Esophagus muscularis mucosa (tissue), 4 donors: Measurements from ENCODE around the gene DHPS. TPM values are rescaled to one million over a fixed set of nuclear protein-coding genes. Genes with fewer than 3 reads are reported as not detected.

Source experiments
- DNase-seq: peaks from one replicate; pipeline ENCODE4 v3.0.0-alpha.2; 2017; ENCODE audit errors: extremely low spot score
- H3K27ac ChIP-seq, 4 donors: fragments of 200-600 bp; sonication (generic); replicated peaks in 1 of 4; 1 replicate in 3 of 4; 2 replicates in 1 of 4; pipeline ENCODE4 v1.5.1; 2016 to 2019; ENCODE audit warnings: mild to moderate bottlenecking in 1 of 4
- H3K27me3 ChIP-seq, 4 donors: fragments of 200-600 bp; sonication (generic); one replicate each; pipeline versions ENCODE4 v1.5.1 to v1.6.0; 2016 to 2019
- H3K36me3 ChIP-seq, 4 donors: fragments of 200-600 bp; sonication (generic); one replicate each; pipeline ENCODE4 v1.5.1; 2016 to 2019
- H3K4me1 ChIP-seq, 4 donors: fragments of 200-600 bp; sonication (generic); one replicate each; pipeline ENCODE4 v1.5.1; 2016 to 2019
- H3K4me3 ChIP-seq, 4 donors: fragments of 200-600 bp; sonication (generic); 1 replicate in 2 of 4; 2 replicates in 2 of 4; pipeline ENCODE4 v1.5.1; 2016 to 2019; ENCODE audit warnings: mild to moderate bottlenecking in 4 of 4, moderate library complexity in 1 of 4
- H3K9me3 ChIP-seq, 4 donors: fragments of 200-600 bp; sonication (generic); 1 replicate in 3 of 4; 2 replicates in 1 of 4; pipeline ENCODE4 v1.5.1; 2016 to 2019
- CTCF ChIP-seq, 3 experiments: fragments of 200-600 bp in 2 of 3; fragments of 450-650 bp in 1 of 3; sonication (generic) in 2 of 3; IDR thresholded peaks; one replicate each; pipeline ENCODE4 v1.5.1; 2017 to 2019; ENCODE audit warnings: antibody characterized with exemption in 3 of 3, mild to moderate bottlenecking in 2 of 3, moderate library complexity in 1 of 3
- EP300 ChIP-seq: sonication (generic); formaldehyde crosslinking; IDR thresholded peaks from one replicate; pipeline ENCODE4 v1.6.1; 2017; ENCODE audit warnings: antibody characterized with exemption
- POLR2A ChIP-seq: fragments of 450-650 bp; IDR thresholded peaks from one replicate; pipeline ENCODE4 v1.6.1; 2017; ENCODE audit warnings: antibody characterized with exemption, moderate library complexity, mild to moderate bottlenecking, low read depth
- POLR2AphosphoS5 ChIP-seq, 2 donors: sonication (generic); formaldehyde crosslinking; IDR thresholded peaks; one replicate each; pipeline ENCODE4 v1.6.1; 2017; ENCODE audit warnings: antibody characterized with exemption in 2 of 2
- WGBS: methylation state at CpG from one replicate; pipeline ENCODE4 v1.1.5; 2018; 5-methylcytosine and 5-hydroxymethylcytosine counted together
- intact Hi-C: fragments of 100-400 bp; cut with DNase I; formaldehyde crosslinking; loops from one replicate; pipeline ENCODE4 v1.15.1; 2023
- total RNA-seq, 4 donors: library from RNA; depleted of rRNA; stranded (reverse); fragments of >200 nt; gene quantifications; one replicate each; pipeline versions ENCODE4 v1.1.0 to v1.2.1, GENCODE V29; 2016

The DHPS gene
- total RNA-seq, 4 donors from 2014 or later: 74.3 to 92.3 (median 85.0) TPM

DNA sequence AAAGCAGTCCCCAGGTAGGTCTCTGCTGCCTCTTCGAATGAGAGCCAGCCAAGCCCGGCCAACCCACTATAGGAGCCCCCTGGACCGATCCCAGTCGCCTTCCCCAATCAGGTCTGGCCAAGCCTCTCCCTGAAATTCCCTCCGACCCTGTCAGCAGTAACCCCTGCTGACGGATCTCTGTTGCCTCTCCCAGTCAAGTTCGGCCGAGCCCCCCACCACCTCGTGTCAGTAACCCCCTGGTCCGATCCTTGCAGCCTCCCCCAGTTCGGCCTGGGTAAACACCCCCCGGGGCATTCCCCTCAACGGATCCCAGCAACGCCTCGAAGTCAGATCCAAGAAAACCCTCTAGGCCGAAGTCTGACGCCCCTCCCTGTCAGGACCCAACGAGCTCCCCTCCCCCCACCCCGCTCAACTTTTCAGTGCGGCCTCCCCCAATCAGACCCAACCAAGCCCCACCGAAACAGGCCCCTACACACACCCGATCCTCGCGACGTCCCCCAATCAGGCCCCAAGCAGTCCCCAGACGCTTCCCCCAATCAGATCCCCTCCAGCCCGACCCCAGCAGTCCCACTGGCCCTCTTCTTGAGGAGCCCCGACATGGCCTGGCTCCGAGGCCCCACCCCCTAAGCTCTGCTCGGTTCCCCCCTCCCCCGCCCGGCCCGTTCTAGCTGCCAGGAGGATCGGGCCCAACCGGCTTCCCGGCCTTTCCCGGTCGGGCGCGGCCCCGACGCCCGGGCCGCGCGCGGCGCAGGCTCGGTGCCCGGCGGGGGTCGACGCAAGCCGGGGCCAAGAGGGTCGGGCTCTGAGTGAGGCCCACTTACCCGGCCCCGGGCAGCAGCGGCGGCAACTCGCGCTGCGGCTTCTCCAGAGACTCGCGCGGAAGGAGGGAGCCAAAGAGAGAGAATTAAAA lies 40.2 kb upstream of the DHPS start:
- Histone ChIP-seq H3K9me3 (no peaks in the 10 kb centered on the region), H3K4me1 (peaks cover 46 to 59% (median 56%) of the 10 kb centered on the region in 4 donors), H3K27ac (peak overlapping the region; percentile 97 to 99 (median 98)), H3K27me3 (no peaks in the 10 kb centered on the region), H3K36me3 (peaks cover 16 to 24% (median 20%) of the 10 kb centered on the region in 4 donors), H3K4me3 (peak overlapping the region; percentile 88 to 98 (median 91))
- intact Hi-C loops: loop anchor here (5.0 kb wide), 1 partner anchor 50 kb away; no protein-coding TSS in a partner anchor
- peak; percentile 93 for DNase-seq
- TF ChIP-seq CTCF (IDR thresholded peaks at IDR 0.05) (no peak), POLR2A (no peak), EP300 (no peak), POLR2AphosphoS5 (IDR thresholded peaks at IDR 0.05) (no peak)
- 0% methylated on average over 26 of the region's 65 CpGs for WGBS

GRCh38 chr19:12720851-12721655 lies 39.4 kb upstream of the DHPS start:
- peaks cover 46 to 64% (median 61%) of the 10 kb centered on the region in 4 donors for H3K4me1 ChIP-seq
- intact Hi-C loops: loop anchor here (5.0 kb wide), 1 partner anchor 49 kb away; no protein-coding TSS in a partner anchor
- TF ChIP-seq CTCF (IDR thresholded peaks at IDR 0.05) (no peak), POLR2AphosphoS5 (IDR thresholded peaks at IDR 0.05) (peak in 1 of 2 donors; percentile 8), EP300 (no peak), POLR2A (no peak)
- peak overlapping the region; percentile 97 to 99 (median 98) for H3K27ac ChIP-seq
- no peaks in the 10 kb centered on the region for H3K27me3 ChIP-seq
- no peaks in the 10 kb centered on the region for H3K9me3 ChIP-seq
- H3K36me3 ChIP-seq: peaks cover 22 to 33% (median 28%) of the 10 kb centered on the region in 4 donors
- peak overlapping the region; percentile 88 to 98 (median 91) for H3K4me3 ChIP-seq
- DNase-seq: no peak
- WGBS: 2% methylated on average over 18 of the region's 59 CpGs

- peak overlapping the region; percentile 88 to 98 (median 91) for H3K4me3 ChIP-seq
- no peaks in the 10 kb centered on the region for H3K27me3 ChIP-seq
- no peak for TF ChIP-seq CTCF (IDR thresholded peaks at IDR 0.05)
- no peak for TF ChIP-seq POLR2AphosphoS5 (IDR thresholded peaks at IDR 0.05)
- no peak for TF ChIP-seq POLR2A
- no peak for TF ChIP-seq EP300
These were observed 38.6 kb upstream of the DHPS start for GRCh38 chr19:12720296-12720695.

DNA sequence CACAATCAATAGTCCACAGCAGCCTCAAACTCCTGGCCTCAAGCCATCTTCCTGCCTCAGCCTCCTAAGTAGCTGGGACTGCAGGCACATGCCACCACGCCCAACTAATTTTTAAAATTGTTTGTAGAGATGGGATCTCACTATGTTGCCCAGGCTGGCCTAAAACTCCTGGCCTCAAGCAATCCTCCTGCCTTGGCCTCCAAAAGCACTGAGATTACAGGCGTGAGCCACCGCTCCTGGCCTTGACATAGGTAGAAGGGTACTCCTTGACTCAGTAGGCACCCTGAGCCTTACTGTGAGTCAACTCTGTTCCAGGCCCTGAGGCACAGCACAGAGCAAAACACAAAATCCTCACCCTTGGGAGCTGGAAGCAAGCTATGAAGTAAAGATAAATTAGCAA lies 34.2 kb upstream of the DHPS start:
- no peak overlapping the region for H3K4me3 ChIP-seq
- DNase-seq: no peak
- intact Hi-C loops: no loop called here
- no peaks in the 10 kb centered on the region for H3K9me3 ChIP-seq
- peaks cover 20 to 38% (median 36%) of the 10 kb centered on the region in 4 donors for H3K4me1 ChIP-seq
- 97% methylated on average over 3 of the region's 3 CpGs for WGBS
- peak overlapping the region in 1 of 4 donors; percentile 13 for H3K27ac ChIP-seq
- peaks cover 62 to 82% (median 76%) of the 10 kb centered on the region in 4 donors for H3K36me3 ChIP-seq
- H3K27me3 ChIP-seq: no peaks in the 10 kb centered on the region
- TF ChIP-seq POLR2AphosphoS5 (IDR thresholded peaks at IDR 0.05): no peak
- TF ChIP-seq CTCF (IDR thresholded peaks at IDR 0.05): no peak
- no peak for TF ChIP-seq POLR2A
- TF ChIP-seq EP300: no peak

More at GRCh38 chr19:12720296-12720695, 38.6 kb upstream of the DHPS start:
- Histone ChIP-seq H3K36me3 (peaks cover 27 to 41% (median 36%) of the 10 kb centered on the region in 4 donors), H3K4me1 (peaks cover 46 to 64% (median 61%) of the 10 kb centered on the region in 4 donors), H3K27ac (peak overlapping the region; percentile 97 to 99 (median 98)), H3K9me3 (no peaks in the 10 kb centered on the region)
- intact Hi-C loops: loop anchor here (5.0 kb wide), 1 partner anchor 48 kb away; no protein-coding TSS in a partner anchor
- 71% methylated on average over 10 of the region's 10 CpGs for WGBS
- DNase-seq: no peak
